ENCODE results near the gene DYNC1H1.

The DYNC1H1 gene

GRCh38 chr14:101964297-101965180, at the start of gene DYNC1H1:
Gene DYNC1H1, plus strand, starts transcription at chr14:101964573. Its CDS starts 119 bp downstream, at chr14:101964692.
- TF ChIP-seq ZFX (IDR thresholded peaks at IDR 0.05; ENCODE audit: borderline replicate concordance) (no peak), CTCF (IDR thresholded peaks at IDR 0.05) (no peak)
- peak within 1 kb of the TSS; percentile 84 for H3K27ac ChIP-seq

GRCh38 chr14:101915871-101916815, 48.2 kb upstream of the DYNC1H1 start:
- no peak overlapping the region for H3K27ac ChIP-seq

GRCh38 chr14:101916816-101917412, 47.5 kb upstream of the DYNC1H1 start:
- H3K27ac ChIP-seq = no peak overlapping the region
- TF ChIP-seq ZFX (IDR thresholded peaks at IDR 0.05; ENCODE audit: borderline replicate concordance) = no peak

More at GRCh38 chr14:101915871-101916815, 48.2 kb upstream of the DYNC1H1 start:
- TF ChIP-seq ZFX (IDR thresholded peaks at IDR 0.05; ENCODE audit: borderline replicate concordance) (no peak), CTCF (IDR thresholded peaks at IDR 0.05) (no peak)

- TF ChIP-seq CTCF (IDR thresholded peaks at IDR 0.05) (no peak), ZFX (IDR thresholded peaks at IDR 0.05; ENCODE audit: borderline replicate concordance) (no peak)
- H3K27ac ChIP-seq = no peak overlapping the region
Observed at GRCh38 chr14:101917413-101918017, 46.9 kb upstream of the DYNC1H1 start.

- H3K27ac ChIP-seq = no peak overlapping the region
- TF ChIP-seq CTCF (IDR thresholded peaks at IDR 0.05) = no peak
- no peak for TF ChIP-seq ZFX (IDR thresholded peaks at IDR 0.05; ENCODE audit: borderline replicate concordance)
Observed at GRCh38 chr14:101918065-101918989, 46.0 kb upstream of the DYNC1H1 start.

- TF ChIP-seq CTCF (IDR thresholded peaks at IDR 0.05) = no peak
- no peak for TF ChIP-seq ZFX (IDR thresholded peaks at IDR 0.05; ENCODE audit: borderline replicate concordance)
- H3K27ac ChIP-seq = no peak overlapping the region
Observed at GRCh38 chr14:101920271-101920670, 44.1 kb upstream of the DYNC1H1 start.

All from 22Rv1 (cell line).